SK-N-SH treated with all-trans-retinoic acid at 6 μM for 48 hours (cell line): Measurements from ENCODE around the gene TNS3.

Experiments used
- ATAC-seq: fragments of 200-7000 bp; cut with Tn5 transposase; 3 replicates; pipeline ENCODE4 v1.9.1; 2020; ENCODE audit warnings: mild to moderate bottlenecking, moderate library complexity
- ARNTL ChIP-seq: fragments of 450-650 bp; formaldehyde crosslinking; IDR thresholded peaks from 2 replicates; pipeline ENCODE4 v1.5.0; 2020; ENCODE audit warnings: low read depth, mild to moderate bottlenecking, moderate library complexity, borderline replicate concordance
- BACH2 ChIP-seq: fragments of 250-450 bp; sonication (Bioruptor Pico); IDR thresholded peaks from 2 replicates; pipeline ENCODE4 v1.9.0; 2021; ENCODE audit warnings: mild to moderate bottlenecking, borderline replicate concordance
- CSDC2 ChIP-seq: fragments of 250-450 bp; sonication (Bioruptor Pico); IDR thresholded peaks from 2 replicates; pipeline ENCODE4 v1.5.0; 2020; ENCODE audit warnings: mild to moderate bottlenecking, moderate library complexity
- ESRRG ChIP-seq: fragments of 250-450 bp; sonication (Bioruptor Pico); IDR thresholded peaks from 2 replicates; pipeline ENCODE4 v1.6.1; 2021; ENCODE audit warnings: mild to moderate bottlenecking
- GLIS3 ChIP-seq: fragments of 250-450 bp; sonication (Bioruptor Pico); IDR thresholded peaks from 2 replicates; pipeline ENCODE4 v1.5.0; 2020; ENCODE audit warnings: mild to moderate bottlenecking, moderate library complexity
- ISL1 ChIP-seq: fragments of 250-450 bp; sonication (Bioruptor Pico); IDR thresholded peaks from 2 replicates; pipeline ENCODE4 v2.1.2; 2022; ENCODE audit warnings: mild to moderate bottlenecking, moderate library complexity
- OSR1 ChIP-seq: fragments of 250-450 bp; sonication (Bioruptor Pico); IDR thresholded peaks from 2 replicates; pipeline ENCODE4 v1.8.0; 2022; ENCODE audit warnings: moderate library complexity, mild to moderate bottlenecking, inconsistent platforms
- PPARA ChIP-seq: fragments of 250-450 bp; sonication (Bioruptor Pico); IDR thresholded peaks from 2 replicates; pipeline ENCODE4 v1.5.0; 2020; ENCODE audit warnings: mild to moderate bottlenecking, borderline replicate concordance
- RARB ChIP-seq: fragments of 250-450 bp; sonication (Bioruptor Pico); IDR thresholded peaks from 2 replicates; pipeline ENCODE4 v1.8.0; 2021; ENCODE audit warnings: mild to moderate bottlenecking, moderate library complexity
- SNAI2 ChIP-seq: fragments of 250-450 bp; sonication (Bioruptor Pico); IDR thresholded peaks from 2 replicates; pipeline ENCODE4 v1.5.0; 2020; ENCODE audit warnings: mild to moderate bottlenecking, moderate library complexity
- TOX ChIP-seq: fragments of 250-450 bp; sonication (Bioruptor Pico); IDR thresholded peaks from 2 replicates; pipeline ENCODE4 v1.8.0; 2021; ENCODE audit warnings: mild to moderate bottlenecking, moderate library complexity, borderline replicate concordance
- ZC3H10 ChIP-seq: fragments of 250-450 bp; sonication (Bioruptor Pico); IDR thresholded peaks from 2 replicates; pipeline ENCODE4 v1.5.1; 2021; ENCODE audit warnings: mild to moderate bottlenecking, moderate library complexity
- ZFP3 ChIP-seq: fragments of 250-450 bp; sonication (Bioruptor Pico); IDR thresholded peaks from 2 replicates; pipeline ENCODE4 v1.5.0; 2020; ENCODE audit warnings: mild to moderate bottlenecking, moderate library complexity
- ZFP30 ChIP-seq: fragments of 450-650 bp; formaldehyde crosslinking; IDR thresholded peaks from 2 replicates; pipeline ENCODE4 v1.5.0; 2022; ENCODE audit warnings: mild to moderate bottlenecking, moderate library complexity
- ZNF565 ChIP-seq: fragments of 450-650 bp; formaldehyde crosslinking; conservative IDR thresholded peaks from 2 replicates; pipeline ENCODE4 v1.5.0; 2020; ENCODE audit warnings: low read depth, mild to moderate bottlenecking, moderate library complexity
- ZNF70 ChIP-seq: fragments of 450-650 bp; formaldehyde crosslinking; IDR thresholded peaks from 2 replicates; pipeline ENCODE4 v1.5.0; 2020; ENCODE audit warnings: mild to moderate bottlenecking, moderate library complexity
- ZNF8 ChIP-seq: fragments of 450-650 bp; formaldehyde crosslinking; IDR thresholded peaks from 2 replicates; pipeline ENCODE4 v1.5.0; 2020; ENCODE audit warnings: mild to moderate bottlenecking, moderate library complexity
- TF ChIP-seq, protein P1 (sequence below): fragments of 250-450 bp; sonication (Bioruptor Pico); IDR thresholded peaks from 2 replicates; pipeline ENCODE4 v1.8.0; 2020; ENCODE audit warnings: mild to moderate bottlenecking, moderate library complexity, borderline replicate concordance
- TF ChIP-seq, protein P2 (sequence below): fragments of 250-450 bp; sonication (Bioruptor Pico); IDR thresholded peaks from 2 replicates; pipeline ENCODE4 v1.5.1; 2020; ENCODE audit warnings: low read depth, mild to moderate bottlenecking, moderate library complexity
- TF ChIP-seq, protein P3 (sequence below): fragments of 250-450 bp; sonication (Bioruptor Pico); IDR thresholded peaks from 2 replicates; pipeline ENCODE4 v1.8.0; 2021; ENCODE audit warnings: low read depth, mild to moderate bottlenecking, moderate library complexity, borderline replicate concordance
- TF ChIP-seq, protein P4 (sequence below): fragments of 250-450 bp; sonication (Bioruptor Pico); IDR thresholded peaks from 2 replicates; pipeline ENCODE4 v1.5.0; 2020; ENCODE audit warnings: mild to moderate bottlenecking, moderate library complexity

The TNS3 gene

DNA sequence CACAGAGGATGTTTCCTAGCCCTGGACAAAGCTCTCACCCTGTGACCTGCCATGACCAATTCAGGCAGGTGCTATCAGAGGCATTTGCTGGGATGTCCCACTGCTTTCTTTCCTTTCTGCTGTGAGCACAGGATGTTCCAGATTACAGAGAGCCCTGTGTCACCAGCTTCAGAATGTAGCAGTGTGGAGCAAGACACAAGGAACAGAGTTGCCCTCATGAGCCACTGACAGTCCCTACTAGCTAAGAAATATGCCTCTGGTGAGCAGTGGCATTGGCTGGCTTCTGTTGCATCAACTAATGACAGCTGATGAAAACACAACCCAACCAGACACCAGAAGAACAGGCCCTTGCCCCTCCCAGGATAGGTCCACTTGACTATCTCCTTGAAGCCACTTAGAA is 337.2 kb downstream of the TNS3 start:
- TF ChIP-seq ZC3H10 (CRISPR knock-in tag) (no peak), ZNF70 (CRISPR knock-in tag) (no peak), ESRRG (CRISPR knock-in tag) (no peak), PPARA (CRISPR knock-in tag) (no peak), ISL1 (no peak), TOX (CRISPR knock-in tag) (no peak), ZNF8 (CRISPR knock-in tag) (no peak), ZNF565 (CRISPR knock-in tag) (no peak), ARNTL (CRISPR knock-in tag) (no peak), CSDC2 (CRISPR knock-in tag) (no peak), BACH2 (no peak), SNAI2 (CRISPR knock-in tag) (no peak), ZFP30 (no peak), OSR1 (CRISPR knock-in tag) (no peak), ZFP3 (CRISPR knock-in tag) (no peak)
- TF ChIP-seq, protein P1, sequence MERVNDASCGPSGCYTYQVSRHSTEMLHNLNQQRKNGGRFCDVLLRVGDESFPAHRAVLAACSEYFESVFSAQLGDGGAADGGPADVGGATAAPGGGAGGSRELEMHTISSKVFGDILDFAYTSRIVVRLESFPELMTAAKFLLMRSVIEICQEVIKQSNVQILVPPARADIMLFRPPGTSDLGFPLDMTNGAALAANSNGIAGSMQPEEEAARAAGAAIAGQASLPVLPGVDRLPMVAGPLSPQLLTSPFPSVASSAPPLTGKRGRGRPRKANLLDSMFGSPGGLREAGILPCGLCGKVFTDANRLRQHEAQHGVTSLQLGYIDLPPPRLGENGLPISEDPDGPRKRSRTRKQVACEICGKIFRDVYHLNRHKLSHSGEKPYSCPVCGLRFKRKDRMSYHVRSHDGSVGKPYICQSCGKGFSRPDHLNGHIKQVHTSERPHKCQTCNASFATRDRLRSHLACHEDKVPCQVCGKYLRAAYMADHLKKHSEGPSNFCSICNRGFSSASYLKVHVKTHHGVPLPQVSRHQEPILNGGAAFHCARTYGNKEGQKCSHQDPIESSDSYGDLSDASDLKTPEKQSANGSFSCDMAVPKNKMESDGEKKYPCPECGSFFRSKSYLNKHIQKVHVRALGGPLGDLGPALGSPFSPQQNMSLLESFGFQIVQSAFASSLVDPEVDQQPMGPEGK: no peak
- TF ChIP-seq, protein P2, sequence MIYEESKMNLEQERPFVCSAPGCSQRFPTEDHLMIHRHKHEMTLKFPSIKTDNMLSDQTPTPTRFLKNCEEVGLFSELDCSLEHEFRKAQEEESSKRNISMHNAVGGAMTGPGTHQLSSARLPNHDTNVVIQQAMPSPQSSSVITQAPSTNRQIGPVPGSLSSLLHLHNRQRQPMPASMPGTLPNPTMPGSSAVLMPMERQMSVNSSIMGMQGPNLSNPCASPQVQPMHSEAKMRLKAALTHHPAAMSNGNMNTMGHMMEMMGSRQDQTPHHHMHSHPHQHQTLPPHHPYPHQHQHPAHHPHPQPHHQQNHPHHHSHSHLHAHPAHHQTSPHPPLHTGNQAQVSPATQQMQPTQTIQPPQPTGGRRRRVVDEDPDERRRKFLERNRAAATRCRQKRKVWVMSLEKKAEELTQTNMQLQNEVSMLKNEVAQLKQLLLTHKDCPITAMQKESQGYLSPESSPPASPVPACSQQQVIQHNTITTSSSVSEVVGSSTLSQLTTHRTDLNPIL (CRISPR knock-in tag): no peak
- TF ChIP-seq, protein P3, sequence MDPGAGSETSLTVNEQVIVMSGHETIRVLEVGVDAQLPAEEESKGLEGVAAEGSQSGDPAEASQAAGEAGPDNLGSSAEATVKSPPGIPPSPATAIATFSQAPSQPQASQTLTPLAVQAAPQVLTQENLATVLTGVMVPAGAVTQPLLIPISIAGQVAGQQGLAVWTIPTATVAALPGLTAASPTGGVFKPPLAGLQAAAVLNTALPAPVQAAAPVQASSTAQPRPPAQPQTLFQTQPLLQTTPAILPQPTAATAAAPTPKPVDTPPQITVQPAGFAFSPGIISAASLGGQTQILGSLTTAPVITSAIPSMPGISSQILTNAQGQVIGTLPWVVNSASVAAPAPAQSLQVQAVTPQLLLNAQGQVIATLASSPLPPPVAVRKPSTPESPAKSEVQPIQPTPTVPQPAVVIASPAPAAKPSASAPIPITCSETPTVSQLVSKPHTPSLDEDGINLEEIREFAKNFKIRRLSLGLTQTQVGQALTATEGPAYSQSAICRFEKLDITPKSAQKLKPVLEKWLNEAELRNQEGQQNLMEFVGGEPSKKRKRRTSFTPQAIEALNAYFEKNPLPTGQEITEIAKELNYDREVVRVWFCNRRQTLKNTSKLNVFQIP (CRISPR knock-in tag): no peak
- TF ChIP-seq, protein P4, sequence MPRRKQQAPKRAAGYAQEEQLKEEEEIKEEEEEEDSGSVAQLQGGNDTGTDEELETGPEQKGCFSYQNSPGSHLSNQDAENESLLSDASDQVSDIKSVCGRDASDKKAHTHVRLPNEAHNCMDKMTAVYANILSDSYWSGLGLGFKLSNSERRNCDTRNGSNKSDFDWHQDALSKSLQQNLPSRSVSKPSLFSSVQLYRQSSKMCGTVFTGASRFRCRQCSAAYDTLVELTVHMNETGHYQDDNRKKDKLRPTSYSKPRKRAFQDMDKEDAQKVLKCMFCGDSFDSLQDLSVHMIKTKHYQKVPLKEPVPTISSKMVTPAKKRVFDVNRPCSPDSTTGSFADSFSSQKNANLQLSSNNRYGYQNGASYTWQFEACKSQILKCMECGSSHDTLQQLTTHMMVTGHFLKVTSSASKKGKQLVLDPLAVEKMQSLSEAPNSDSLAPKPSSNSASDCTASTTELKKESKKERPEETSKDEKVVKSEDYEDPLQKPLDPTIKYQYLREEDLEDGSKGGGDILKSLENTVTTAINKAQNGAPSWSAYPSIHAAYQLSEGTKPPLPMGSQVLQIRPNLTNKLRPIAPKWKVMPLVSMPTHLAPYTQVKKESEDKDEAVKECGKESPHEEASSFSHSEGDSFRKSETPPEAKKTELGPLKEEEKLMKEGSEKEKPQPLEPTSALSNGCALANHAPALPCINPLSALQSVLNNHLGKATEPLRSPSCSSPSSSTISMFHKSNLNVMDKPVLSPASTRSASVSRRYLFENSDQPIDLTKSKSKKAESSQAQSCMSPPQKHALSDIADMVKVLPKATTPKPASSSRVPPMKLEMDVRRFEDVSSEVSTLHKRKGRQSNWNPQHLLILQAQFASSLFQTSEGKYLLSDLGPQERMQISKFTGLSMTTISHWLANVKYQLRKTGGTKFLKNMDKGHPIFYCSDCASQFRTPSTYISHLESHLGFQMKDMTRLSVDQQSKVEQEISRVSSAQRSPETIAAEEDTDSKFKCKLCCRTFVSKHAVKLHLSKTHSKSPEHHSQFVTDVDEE (CRISPR knock-in tag): no peak
- ATAC-seq: no peak

DNA sequence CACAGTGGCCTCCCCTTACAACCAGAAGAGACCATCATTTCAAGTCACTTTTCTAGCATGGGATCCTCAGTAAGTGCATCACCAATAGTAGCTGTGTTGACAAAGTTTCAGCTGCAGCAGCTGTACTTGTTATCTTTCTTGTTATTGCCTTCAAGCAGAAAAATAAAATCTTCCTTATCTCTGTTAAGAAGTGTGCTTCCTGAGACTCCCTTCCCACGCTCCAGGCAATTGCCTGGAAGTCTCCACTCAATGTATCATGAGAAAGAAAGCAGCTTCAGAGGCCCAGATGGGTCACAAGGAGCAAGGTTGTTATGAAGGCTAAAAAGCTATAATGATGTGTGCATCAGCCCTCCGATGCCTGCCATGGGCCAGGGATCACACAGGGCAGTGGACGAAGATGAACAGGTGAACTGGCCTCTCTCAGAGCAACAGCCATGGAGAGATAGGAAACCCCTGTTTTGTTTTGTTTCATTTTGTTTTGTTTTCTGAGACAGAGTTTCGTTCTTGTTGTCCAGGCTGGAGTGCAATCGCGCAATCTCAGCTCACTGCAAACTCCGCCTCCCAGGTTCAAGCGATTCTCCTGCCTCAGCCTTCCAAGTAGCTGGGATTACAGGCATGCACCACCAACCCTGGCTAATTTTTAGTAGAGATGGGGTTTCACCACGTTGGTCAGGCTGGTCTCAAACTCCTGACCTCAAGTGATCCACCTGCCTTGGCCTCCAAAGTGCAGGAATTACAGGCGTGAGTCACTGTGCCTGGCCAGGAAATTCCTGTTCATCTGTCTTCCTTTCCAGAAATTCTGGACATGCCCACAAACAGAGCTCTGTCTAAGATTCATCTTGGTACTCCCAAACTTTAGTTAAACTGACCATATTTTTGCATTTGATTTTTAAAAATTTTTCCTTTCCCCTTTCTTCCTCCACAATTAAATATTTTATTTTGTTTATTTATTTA is 340.5 kb downstream of the TNS3 start:
- TF ChIP-seq ESRRG (CRISPR knock-in tag) (no peak), PPARA (CRISPR knock-in tag) (no peak), ZFP30 (no peak), BACH2 (no peak), SNAI2 (CRISPR knock-in tag) (no peak), ZFP3 (CRISPR knock-in tag) (no peak), TOX (CRISPR knock-in tag) (no peak), GLIS3 (CRISPR knock-in tag) (no peak), RARB (CRISPR knock-in tag) (no peak)

DNA sequence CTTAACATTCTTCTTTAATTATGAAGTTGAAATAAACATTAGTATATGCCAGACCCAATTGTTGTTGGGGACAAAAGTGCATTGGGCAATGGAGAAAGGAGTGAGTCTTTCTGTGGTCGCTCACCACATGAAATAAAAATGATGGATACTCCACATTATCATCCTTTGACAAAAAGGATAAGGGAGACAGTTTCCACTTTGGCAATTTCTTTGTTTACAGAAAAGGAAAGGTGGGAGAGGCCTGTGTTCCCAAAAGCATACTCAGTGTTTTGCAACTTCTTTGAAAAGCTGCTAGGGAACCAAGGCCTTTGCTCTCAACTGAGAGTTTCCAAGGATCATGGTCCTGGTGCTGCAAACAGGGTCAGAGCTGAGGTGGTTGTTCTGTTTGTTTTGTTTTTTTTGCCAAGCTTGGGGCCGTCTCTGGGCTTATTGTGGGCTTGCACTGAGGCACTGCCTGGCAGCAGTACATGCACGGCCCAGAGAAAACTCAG is 341.9 kb downstream of the TNS3 start:
- ATAC-seq: no peak
- no peak for TF ChIP-seq PPARA (CRISPR knock-in tag)
- TF ChIP-seq ARNTL (CRISPR knock-in tag): no peak

More for the DNA sequence above, 340.5 kb downstream of the TNS3 start:
- no peak for ATAC-seq
